Ishikawa (cell line): Measurements from ENCODE around the gene SH2D4B.

ENCODE experiments used
- CEBPB ChIP-seq: IDR thresholded peaks from 2 replicates; pipeline ENCODE4 v1.6.1; 2012
- CREB1 ChIP-seq: IDR thresholded peaks from 2 replicates; pipeline ENCODE4 v1.6.1; 2012; ENCODE audit warnings: low read depth
- EGR1 ChIP-seq: IDR thresholded peaks from 2 replicates; pipeline ENCODE4 v1.6.1; 2012
- EP300 ChIP-seq: IDR thresholded peaks from 2 replicates; pipeline ENCODE4 v1.6.1; 2012; ENCODE audit warnings: borderline replicate concordance
- FOXM1 ChIP-seq: IDR thresholded peaks from 2 replicates; pipeline ENCODE4 v1.6.1; 2012; ENCODE audit warnings: low read depth, borderline replicate concordance
- NFIC ChIP-seq: IDR thresholded peaks from 2 replicates; pipeline ENCODE4 v1.6.1; 2012
- RAD21 ChIP-seq: IDR thresholded peaks from 2 replicates; pipeline ENCODE4 v1.6.1; 2012; ENCODE audit warnings: low read depth
- TAF1 ChIP-seq: IDR thresholded peaks from 2 replicates; pipeline ENCODE4 v1.6.1; 2012; ENCODE audit warnings: low read depth, mild to moderate bottlenecking
- TCF12 ChIP-seq: IDR thresholded peaks from 2 replicates; pipeline ENCODE4 v1.6.1; 2012; ENCODE audit warnings: low read depth
- TEAD4 ChIP-seq: IDR thresholded peaks from 2 replicates; pipeline ENCODE4 v1.6.1; 2012
- YY1 ChIP-seq: IDR thresholded peaks from 2 replicates; pipeline ENCODE4 v1.6.1; 2012; ENCODE audit warnings: low read depth
- ZBTB7A ChIP-seq: IDR thresholded peaks from 2 replicates; pipeline ENCODE4 v1.6.1; 2012; ENCODE audit warnings: low read depth
- TF ChIP-seq, protein P1 (sequence below): IDR thresholded peaks from 2 replicates; pipeline ENCODE4 v1.6.1; 2012; ENCODE audit warnings: low read depth, mild to moderate bottlenecking
- TF ChIP-seq, protein P2 (sequence below): IDR thresholded peaks from 2 replicates; pipeline ENCODE4 v1.6.1; 2012
- TF ChIP-seq, protein P3 (sequence below): IDR thresholded peaks from 2 replicates; pipeline ENCODE4 v1.6.1; 2012

The SH2D4B gene

DNA sequence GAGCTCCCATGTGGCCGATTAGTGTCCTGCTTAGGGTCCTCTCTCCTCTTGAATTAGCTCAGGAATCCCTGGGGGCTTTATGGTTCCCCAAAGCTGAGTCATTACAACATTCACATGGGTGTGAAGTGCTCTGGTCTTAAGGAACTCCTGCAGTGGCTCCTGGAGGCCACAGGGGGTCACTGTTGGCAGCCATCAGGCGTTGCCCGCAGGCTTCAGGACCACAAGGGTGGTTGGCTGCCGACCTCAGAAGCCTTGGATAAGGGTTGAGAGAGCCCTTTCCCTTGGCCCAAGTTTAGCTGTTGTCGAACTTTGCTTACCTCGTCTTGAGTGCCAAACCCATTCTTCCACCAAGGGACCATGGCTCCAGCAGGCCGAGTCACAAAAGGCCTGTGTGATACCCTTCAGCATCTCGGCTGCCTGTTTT, 61.7 kb downstream of the SH2D4B start:
- TF ChIP-seq, protein P1, sequence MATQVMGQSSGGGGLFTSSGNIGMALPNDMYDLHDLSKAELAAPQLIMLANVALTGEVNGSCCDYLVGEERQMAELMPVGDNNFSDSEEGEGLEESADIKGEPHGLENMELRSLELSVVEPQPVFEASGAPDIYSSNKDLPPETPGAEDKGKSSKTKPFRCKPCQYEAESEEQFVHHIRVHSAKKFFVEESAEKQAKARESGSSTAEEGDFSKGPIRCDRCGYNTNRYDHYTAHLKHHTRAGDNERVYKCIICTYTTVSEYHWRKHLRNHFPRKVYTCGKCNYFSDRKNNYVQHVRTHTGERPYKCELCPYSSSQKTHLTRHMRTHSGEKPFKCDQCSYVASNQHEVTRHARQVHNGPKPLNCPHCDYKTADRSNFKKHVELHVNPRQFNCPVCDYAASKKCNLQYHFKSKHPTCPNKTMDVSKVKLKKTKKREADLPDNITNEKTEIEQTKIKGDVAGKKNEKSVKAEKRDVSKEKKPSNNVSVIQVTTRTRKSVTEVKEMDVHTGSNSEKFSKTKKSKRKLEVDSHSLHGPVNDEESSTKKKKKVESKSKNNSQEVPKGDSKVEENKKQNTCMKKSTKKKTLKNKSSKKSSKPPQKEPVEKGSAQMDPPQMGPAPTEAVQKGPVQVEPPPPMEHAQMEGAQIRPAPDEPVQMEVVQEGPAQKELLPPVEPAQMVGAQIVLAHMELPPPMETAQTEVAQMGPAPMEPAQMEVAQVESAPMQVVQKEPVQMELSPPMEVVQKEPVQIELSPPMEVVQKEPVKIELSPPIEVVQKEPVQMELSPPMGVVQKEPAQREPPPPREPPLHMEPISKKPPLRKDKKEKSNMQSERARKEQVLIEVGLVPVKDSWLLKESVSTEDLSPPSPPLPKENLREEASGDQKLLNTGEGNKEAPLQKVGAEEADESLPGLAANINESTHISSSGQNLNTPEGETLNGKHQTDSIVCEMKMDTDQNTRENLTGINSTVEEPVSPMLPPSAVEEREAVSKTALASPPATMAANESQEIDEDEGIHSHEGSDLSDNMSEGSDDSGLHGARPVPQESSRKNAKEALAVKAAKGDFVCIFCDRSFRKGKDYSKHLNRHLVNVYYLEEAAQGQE, result no peak
- TF ChIP-seq RAD21, result peak; percentile 66
- TF ChIP-seq CEBPB, result no peak
- no peak for TF ChIP-seq TAF1
- TF ChIP-seq, protein P2, sequence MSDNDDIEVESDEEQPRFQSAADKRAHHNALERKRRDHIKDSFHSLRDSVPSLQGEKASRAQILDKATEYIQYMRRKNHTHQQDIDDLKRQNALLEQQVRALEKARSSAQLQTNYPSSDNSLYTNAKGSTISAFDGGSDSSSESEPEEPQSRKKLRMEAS, result no peak

DNA sequence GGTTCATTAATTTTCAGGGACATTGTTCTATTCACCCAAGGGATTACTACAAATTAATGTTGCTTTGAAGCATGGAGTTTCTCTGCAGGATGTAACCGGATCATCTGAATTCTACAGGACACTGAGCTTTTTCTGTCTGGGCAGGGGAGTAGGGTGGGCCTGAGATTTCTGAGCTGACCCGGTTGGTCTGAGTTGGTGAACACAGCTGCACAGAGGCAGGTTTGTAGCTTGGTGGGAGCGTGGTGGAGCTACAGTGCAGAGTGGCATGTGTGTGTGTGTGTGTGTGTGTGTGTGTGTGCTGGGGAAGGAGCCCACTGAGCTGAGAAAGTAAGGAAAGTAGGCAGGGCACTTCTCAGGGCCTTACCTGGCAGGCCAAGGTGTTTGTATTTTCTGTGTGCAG, 62.6 kb downstream of the SH2D4B start:
- TF ChIP-seq, protein P1, result no peak
- TF ChIP-seq EP300 (no peak), TAF1 (no peak), ZBTB7A (no peak), NFIC (no peak), YY1 (no peak), FOXM1 (no peak), TCF12 (no peak), RAD21 (no peak), CREB1 (no peak), CEBPB (no peak), TEAD4 (no peak), EGR1 (no peak)
- TF ChIP-seq, protein P3, sequence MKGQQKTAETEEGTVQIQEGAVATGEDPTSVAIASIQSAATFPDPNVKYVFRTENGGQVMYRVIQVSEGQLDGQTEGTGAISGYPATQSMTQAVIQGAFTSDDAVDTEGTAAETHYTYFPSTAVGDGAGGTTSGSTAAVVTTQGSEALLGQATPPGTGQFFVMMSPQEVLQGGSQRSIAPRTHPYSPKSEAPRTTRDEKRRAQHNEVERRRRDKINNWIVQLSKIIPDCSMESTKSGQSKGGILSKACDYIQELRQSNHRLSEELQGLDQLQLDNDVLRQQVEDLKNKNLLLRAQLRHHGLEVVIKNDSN, result no peak
- TF ChIP-seq, protein P2, result no peak

DNA sequence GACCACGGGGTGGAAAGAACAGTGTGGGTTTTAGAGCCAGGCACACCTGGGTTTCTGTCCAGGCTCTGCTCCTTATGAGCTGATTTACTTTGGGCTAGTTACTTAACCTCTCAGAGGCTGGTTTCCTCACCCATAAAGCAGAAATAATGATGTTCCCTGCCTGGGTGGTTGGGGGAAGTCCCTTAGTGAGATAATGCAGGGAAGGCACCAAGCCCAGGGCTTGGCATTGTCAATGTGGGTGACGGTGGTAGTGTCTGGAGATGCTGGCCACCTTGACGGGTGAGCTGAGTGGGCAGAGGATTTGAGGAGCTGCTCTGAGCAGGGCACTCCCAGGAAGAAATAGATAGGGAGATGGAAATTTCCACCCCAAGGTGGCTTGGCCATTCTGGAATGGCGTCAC, 65.2 kb downstream of the SH2D4B start:
- no peak for TF ChIP-seq YY1
- TF ChIP-seq, protein P1, result no peak
- TF ChIP-seq TEAD4, result no peak
- TF ChIP-seq RAD21, result no peak
- no peak for TF ChIP-seq EGR1
- TF ChIP-seq TAF1, result no peak
- TF ChIP-seq CEBPB, result no peak
- TF ChIP-seq TCF12, result no peak
- no peak for TF ChIP-seq CREB1
- no peak for TF ChIP-seq ZBTB7A
- TF ChIP-seq, protein P2, result no peak
- TF ChIP-seq EP300, result no peak
- no peak for TF ChIP-seq NFIC
- TF ChIP-seq FOXM1, result no peak
- TF ChIP-seq, protein P3, result no peak

DNA sequence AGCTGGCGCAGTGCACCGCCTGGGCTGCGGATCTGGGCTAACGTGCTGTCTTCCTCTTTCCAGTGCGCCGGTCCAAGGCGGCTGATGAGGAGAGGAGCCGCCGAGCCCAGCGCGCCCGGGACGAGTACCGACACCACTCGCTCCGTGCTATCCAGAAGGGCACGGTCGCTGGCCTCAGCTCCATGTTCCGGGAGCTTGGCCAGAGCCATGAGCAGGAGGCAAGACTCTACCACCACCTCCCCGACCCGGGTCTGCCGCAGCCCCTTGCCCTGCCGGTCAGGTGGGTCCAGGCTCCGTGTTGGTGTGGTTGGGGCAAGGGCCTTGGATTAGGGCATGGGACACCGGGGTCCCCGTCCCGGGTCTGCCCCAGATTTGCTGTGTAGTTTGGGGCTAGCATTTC, 65.8 kb downstream of the SH2D4B start:
- TF ChIP-seq EP300 (no peak), TCF12 (no peak), TAF1 (no peak), TEAD4 (no peak), CEBPB (no peak), FOXM1 (no peak), ZBTB7A (no peak), YY1 (no peak), RAD21 (no peak), EGR1 (no peak), NFIC (no peak)
- TF ChIP-seq, protein P3, result no peak
